Stimulated activated CD8-positive, alpha-beta memory T cell treated with anti-CD3 and anti-CD28 coated beads, Interleukin-4, amount 100 ng/mL, for 1 hour (primary cell): ENCODE results near the gene FBRSL1.
"Not testable (repeated sequence)": the region's sequence is repeated elsewhere in the genome, so short reads cannot be mapped to it uniquely, and the experiment has no call there.

Experiments
- DNase-seq, 2 donors: peaks; one replicate each; pipeline ENCODE4 v3.0.0-alpha.2; 2020; ENCODE audit warnings: low read depth in 2 of 2, low spot score in 1 of 2

FBRSL1 gene

DNA sequence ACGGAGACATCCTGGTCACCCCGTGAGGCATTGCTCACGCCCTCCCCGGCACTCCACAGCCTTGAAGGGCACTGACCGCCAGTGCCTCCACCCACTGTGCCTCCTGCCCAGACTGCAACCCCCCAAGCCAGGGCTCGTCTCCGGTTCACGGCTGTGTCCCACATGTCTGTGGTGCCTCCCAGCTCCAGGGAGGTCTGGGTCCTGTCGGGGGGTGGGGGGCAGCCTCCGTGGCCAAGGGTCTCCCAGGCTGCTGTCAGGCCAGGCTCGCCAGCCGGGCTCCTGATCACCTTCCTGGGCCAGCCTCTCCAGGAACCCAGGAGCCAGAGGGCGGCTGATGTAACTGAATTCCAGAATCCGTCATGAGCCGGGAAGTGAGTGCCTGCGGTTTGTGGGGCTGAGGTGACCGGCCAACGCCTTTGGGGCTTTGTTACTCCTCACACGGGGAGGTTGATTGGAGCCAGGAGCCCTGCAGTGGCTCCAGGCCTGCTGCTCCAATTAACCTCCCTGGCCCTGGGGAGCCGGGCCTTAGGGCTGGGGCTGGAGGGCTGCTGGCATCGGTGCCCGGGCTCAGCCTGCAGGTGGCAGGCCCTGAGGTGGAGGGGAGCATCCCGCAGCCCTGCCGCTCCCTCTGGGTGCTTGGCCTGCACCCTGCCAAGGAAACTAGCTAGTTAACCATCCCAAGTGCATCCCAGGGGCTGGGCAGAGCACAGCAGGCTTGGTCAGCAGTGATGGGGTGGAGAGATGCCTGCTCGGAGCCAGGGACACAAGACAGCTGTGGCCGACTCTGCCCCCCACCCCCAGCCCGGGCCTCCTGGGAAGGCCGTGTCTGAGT, 36.4 kb upstream of the FBRSL1 start:
- DNase-seq, result no peak

DNA sequence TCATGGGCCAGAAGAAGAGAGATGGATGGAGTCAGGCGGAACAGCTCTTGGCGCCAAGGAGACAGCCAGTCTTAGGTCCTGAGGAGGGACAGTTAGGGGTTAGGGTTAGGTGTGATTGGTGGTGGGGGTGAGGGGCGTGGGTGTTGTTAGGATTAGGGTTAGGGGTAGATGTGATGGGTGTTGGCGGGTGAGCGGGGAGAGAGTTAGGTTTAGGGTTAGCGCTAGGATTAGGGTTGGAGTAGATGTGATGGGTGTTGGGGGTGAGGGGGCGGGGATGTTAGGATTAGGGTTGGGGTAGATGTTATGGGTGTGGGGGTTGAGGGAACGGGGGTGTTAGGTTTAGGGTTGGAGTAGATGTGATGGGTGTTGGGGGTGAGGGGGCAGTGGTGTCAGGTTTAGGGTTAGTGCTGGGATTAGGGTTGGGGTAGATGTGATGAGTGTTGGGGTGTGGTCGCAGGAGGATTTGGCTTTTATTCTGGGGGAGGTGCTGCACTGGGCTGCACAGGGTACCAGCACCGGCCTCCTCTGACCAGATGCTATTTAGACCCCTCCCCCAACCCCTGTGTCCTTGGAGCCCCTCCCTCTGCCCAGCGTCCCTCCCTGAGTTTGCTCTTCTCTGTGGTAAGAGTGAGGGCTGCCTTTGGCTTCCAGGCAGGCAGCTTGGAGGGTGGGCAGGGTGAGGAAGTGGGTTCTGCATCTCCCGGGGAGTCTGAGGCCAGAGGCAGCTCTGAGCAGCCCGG, 35.6 kb upstream of the FBRSL1 start:
- no peak for DNase-seq

DNA sequence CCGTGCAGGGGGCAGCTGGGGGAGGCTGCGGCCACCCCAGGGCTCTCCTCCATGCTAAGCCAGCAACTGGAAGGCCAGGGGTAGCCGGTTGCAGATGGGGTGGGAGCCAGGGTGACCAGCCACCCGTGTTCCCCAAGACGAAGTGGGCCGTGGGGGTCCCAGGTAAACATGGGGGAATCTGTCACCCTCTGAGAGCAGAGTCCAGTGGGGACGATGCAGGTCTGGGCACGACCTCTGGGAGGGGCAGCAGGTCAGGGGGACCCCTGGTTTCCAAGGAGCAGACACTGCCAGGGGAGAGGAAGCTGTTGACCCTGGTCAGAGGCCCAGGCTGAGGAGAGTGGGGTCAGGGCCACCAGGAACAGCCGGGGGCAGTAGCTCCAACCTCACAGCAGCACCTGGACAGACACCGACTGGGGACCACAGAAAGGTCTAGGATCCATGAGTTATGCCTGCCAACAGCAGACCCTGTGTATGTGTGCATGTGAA, 35.0 kb upstream of the FBRSL1 start:
- DNase-seq, result no peak

DNA sequence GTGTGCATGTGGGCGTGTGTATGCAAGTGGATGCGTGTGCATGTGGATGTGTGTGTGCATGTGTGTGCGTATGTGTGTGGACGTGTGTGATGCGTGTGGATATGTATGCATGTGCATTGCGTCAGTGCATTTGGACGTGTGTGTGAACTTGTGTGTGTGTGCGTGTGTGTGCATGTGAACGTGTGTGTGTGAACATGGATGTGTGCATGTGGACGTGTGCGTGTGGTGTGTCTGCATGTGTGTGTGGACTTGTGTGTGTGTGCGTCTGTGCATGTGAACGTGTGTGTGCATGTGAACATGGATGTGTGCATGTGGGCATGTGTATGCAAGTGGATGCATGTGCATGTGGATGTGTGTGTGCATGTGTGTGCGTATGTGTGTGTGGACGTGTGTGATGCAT, 34.4 kb upstream of the FBRSL1 start:
- no peak for DNase-seq

DNA sequence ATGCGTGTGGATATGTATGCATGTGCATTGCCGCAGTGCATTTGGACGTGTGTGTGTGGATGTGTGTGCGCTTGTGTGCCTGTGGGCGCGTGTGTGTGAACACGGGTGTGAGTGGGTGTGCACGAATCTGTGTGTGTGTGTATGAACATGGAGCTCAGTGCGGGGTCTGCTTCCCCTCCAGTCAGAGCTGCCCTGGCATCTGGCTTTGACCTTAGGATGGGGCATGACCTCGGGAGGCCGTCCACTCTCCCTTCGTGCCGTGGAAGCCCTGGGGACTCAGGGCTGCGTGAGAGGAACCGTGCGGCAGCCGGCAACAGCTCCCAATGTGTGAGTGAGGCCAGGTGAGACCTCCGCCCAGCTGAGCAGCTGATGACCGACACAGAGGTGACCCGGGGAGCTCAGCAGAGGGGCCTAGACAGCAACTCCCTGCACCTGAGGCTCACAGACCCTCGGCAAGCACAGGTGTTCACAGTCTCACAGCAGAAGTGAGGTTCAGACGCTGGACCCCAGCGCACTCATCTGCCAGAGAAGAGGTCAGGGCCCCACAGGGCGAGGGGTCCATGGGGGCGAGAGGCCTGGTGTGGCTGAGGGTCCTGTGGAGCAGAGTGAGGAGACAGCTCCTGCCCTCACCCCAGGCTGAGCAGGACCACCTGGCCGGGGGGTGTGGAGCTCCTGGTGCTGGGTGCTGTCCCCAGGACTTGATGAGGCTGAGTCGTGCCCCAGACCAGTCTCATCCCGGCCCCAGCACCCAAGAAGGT, 33.6 kb upstream of the FBRSL1 start:
- no peak for DNase-seq

DNA sequence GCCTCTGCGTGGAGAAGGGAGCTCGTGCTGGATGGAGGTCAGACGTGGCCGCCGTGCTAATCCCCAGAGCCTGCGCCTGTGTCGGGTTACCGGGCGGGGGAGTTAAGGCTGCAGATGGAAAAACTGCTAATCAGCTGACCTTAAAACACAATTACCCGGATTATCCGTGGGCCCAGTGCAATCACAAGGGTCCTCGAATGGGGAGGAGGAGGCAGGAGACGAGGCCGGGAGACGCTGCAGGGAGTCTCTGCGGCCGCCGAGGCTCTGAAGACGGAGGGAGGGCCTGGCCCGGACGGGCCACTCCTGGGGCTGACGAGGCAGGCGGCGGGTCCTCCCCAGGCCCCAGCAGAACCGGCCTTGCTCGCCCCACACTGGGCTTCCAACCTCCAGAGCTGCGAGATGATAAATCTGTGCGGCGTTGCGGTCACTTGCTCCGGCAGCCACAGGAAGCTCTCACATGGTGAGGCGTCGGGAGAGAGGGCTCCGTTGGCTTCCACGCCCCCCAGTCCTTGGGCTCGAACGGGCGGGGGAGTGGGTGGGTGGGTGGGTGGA, 32.9 kb upstream of the FBRSL1 start:
- no peak for DNase-seq

DNA sequence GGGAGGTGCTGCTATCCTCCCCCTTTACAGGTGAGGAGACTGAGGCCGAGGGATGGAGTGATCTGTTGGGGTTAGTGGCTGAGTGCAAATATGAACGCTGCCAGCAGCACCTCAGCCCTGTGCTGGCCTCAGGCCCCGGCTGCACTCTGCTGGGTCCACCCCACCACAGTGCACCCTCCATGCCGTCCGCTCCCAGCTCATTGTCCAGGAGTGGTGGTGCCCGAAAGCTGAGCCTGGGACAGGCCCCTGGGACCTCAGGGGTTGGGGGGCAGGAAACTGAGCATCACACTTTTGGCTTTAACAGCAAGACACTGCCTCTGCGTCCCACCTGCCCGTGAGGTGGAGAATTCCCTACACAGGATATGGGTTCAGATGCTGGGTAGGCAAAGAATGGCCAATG, 31.5 kb upstream of the FBRSL1 start:
- no peak for DNase-seq

DNA sequence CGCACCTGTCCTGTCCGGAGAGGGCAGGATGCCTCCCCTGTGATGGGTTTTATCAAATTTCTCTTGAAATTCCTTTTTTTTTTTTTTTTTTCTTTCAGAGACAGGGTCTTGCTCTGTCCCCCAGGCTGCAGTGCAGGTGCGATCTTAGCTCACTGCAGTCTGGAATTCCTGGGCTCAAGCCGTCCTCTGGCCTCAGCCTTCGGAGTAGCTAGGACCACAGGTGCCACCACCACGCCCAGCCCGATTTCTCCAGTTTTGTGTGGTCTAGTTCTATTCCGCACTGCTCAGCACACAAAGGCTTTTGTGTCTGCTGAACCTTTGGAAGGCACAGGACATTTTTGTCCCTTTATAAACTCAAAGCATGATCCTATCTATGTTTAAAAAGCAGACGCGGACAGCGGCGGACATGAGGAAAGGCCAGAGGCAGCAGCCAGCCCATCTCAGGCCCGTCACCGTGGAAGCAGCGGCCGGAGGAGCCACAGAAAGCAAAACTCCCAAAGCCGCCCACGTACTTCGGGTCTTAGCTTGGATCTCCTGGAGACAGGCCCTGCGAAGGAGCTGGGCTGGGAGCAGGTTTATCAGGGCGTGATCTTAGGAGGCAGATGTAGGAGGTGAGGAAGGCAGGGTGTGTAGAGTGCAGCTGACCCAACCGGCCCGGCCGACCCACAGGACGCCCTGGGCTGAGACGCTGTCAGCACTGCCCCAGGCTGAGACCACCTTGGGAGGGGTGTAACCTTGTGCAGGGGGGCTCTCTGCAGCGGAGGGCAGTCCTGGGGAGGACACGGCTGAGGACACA, 30.9 kb upstream of the FBRSL1 start:
- DNase-seq, result no peak

DNA sequence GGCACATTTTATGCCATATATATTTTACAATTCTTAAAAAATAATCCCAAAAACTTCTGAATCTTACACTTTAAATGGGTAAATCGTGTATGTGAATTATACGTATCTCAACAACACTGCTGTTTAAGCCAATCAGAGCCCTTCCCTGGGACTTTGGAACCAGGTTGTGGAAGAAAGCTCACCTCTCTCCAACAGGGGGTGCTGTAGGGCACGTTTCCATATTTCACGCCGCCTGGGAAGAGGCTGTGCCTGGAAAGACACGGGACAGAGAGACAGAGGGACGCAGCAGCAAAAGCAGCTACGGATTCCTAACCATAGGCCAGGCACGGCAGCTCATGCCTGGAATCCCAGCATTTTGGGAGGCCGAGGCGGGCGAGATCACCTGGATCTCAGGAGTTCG, 29.4 kb upstream of the FBRSL1 start:
- no peak for DNase-seq

DNA sequence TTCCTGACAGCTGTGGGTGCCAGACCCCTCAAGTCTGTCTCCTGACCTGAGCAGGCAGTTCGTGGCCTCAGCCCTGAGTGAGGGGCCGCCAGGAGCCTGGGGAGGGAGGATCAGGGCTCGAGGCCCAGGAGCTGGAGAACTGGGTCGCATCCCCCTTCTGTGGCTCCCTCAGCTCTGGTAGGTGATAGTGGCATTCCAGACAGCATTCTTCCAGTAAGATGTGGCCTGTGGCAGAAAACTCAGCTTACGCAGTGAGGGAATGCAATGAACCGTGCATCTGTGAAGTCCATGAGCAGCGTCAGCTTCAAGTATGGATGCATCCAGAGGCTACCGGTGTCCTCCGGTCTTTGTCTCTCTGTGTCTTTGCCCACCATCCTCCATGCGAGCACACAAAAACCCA, 28.4 kb upstream of the FBRSL1 start:
- DNase-seq, result no peak

DNA sequence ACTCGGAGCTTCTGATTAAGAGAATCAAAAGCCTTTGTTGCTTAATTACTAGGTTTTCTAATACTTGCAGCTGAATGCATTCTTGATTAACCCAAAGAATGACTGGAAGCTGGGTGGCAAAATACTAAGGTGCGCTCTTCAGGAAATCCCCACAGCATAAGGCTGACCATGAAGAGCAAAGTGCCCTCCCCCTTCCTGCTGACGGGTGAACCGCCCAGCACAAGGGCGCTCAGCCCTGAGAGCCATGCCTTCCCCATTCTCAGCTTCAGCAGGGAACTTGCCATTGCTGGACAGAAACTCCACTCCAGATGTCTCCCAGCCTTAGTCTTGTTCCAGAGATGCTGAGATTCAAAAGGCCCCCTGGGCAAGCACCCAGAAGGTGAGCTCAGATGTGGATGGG, 27.2 kb upstream of the FBRSL1 start:
- DNase-seq, result no peak

DNA sequence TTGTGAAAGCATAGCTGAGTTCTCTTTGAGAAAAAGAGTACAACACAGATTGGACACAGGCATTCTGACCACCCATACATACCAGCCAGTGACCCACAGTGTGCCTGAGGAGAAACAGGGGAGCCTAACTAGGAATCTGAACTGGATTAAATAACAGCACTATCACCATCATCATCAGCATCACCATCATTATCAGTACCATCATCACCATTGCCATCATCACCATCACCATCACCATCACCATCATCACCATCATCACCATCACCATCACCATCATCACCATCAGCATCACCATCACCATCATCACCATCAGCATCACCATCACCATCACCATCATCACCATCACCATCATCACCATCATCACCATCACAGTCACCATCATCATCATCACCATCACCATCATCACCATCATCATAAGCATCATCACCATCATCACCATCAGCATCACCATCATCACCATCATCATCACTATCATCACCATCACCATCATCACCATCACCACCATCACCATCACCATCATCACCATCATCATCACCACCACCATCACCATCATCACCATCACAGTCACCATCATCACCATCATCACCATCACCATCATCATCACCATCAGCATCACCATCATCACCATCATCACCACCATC, 26.5 kb upstream of the FBRSL1 start:
- not testable (repeated sequence) for DNase-seq

DNA sequence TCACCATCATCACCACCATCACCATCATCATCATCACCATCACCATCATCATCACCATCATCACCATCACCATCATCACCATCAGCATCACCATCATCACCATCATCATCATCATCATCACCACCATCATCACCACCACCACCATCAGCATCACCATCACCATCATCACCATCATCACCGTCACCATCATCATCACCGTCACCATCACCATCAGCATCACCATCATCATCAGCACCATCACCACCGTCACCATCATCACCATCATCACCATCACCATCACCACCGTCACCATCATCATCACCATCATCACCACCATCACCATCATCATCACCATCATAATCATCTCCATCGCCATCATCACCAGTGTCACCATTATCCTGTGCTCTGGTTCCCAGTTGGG, 25.6 kb upstream of the FBRSL1 start:
- not testable (repeated sequence) for DNase-seq

DNA sequence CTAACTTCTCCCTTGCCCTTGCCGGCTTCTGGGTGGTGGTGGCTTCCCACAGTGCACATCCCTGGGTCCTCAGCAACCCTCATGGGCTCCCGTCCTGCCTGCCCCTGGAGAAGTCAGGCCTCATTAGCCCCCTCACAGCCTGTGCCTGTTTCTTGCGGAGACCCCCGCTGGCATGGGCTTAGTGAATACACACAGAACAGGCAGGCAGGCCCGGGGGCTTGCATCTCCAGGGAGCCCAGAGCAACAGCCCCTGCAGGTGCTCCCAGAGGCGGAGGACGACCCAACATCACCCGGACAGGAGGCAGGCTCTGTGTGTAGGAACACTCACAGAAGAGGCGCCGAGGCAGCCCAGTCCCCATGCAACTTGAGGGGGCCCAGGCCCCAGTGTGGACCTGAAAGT, 25.1 kb upstream of the FBRSL1 start:
- DNase-seq, result no peak

DNA sequence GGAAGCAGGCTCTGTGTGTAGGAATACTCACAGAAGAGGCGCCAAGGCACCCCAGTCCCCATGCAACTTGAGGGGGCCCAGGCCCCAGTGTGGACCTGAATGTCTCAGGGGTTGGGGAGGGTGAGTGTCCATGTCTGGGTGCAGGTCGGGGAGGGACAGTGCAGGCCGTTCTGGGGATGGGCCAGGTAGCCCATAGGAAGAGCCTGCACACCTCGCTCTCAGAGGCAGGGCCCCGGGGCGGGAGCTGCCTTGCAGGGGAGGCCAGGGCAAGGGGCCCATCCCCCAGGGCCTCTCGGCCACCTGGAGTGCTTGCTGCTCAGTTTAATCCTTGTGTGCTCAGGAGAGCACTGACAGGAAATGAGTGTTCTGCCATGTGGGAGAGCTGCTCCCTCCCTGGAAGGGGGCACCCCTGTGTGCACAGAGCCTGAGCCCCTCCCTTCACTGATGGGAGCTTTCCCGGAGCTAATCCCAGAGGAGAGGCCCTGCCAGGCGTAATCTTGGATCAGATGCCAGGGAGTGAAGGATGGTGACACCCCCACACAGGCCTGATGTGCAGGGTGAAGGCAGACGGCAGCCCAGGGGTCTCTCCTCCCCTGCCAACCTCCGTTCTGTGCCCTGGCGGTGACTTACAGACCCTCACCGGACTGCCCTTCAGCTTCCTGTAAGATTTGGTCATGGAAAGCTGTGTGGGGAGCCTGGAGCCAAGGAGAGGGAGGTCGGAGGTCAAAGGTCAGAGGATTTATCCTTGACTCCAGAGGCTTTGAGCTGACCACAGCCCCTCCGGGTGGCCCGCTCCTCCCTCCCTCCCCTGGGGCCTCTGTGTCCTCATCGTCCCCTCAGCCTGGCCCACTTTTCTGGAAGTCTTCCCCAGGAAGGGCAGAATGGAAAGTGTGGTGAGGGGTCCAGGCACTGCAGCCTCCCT, 24.4 kb upstream of the FBRSL1 start:
- no peak for DNase-seq

DNA sequence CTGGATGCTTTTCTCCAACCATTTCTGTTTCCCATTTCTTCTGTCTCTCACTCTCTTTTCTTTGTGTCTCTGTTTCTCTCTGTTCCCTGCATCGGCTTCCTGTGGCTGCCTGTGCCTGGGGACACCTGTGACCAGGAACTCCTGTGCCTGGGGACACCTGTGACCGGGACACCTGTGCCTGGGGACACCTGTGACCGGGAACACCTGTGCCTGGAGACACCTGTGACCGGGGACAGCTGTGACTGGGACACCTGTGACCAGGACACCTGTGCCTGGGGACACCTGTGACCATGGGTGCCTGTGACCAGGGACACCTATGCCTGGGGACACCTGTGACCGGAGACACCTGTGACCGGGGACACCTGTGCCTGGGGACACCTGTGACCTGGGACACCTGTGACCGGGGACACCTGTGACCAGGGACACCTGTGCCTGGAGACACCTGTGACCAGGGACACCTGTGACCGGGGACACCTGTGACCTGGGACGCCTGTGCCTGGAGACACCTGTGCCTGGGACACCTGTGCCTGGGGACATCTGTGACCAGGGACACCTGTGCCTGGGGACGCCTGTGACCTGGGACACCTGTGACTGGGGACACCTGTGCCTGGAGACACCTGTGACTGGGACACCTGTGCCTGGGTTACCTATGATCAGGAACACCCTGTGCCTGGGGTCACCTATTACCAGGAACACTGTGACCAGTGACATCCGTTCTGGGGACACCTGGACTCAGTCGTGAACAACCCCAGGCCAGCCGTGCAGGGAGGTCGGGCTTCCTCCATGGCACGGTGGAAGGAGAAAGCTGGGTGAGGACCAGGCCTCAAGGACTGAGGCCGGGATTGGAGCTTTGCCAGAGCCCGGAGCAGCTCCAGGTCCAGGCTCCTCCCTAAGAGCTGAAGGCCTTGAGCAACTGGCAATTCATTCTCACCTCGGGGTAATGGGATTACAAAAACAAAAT, 23.4 kb upstream of the FBRSL1 start:
- DNase-seq, result no peak

DNA sequence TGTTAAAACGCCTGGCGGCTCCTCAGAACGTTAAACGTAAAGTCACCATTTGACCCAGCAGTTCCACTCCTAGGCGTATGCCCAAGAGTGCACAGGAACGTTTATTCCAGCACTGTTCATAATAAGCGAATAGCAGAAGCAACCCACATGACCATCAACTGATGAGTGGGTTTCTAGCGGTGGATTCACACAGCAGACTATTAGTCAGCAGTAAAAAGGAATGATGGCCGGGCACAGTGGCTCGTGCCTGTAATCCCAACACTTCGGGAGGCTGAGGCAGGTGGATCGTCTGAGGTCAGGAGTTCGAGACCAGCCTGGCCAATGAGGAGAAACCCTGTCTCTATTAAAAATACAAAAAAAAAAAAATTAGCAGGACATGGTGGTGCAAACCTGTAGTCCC, 22.4 kb upstream of the FBRSL1 start:
- no peak for DNase-seq

DNA sequence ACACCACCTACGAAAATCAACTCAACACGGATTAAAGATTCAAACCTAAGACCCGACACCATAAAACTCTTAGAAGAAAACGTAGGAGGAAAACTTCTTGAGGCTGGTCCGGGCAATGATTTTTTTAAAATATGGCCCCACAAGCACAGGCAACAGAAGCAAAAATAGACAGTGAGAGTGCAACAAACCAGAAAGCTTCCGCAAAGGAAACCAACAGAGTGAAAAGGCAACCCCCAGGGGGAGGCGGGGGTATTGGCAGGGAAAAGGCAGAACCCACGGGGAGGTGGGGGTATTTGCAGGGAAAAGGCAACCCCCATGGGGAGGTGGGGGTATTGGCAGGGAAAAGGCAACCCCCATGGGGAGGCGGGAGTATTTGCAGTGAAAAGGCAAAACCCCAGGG, 20.5 kb upstream of the FBRSL1 start:
- DNase-seq, result no peak
